Mesendoderm (in vitro differentiated cells): ENCODE data around the gene MYL4.

Source experiments
- DNase-seq: peaks from one replicate; pipeline ENCODE4 v3.0.0; 2013
- H2AK5ac ChIP-seq: 2 replicates; pipeline ENCODE4 v1.6.1; 2013; ENCODE audit warnings: low read length, inconsistent platforms
- H2BK120ac ChIP-seq: 2 replicates; pipeline ENCODE4 v1.6.1; 2013; ENCODE audit warnings: low read depth, mild to moderate bottlenecking, low read length, moderate library complexity, mixed read lengths
- H2BK15ac ChIP-seq: replicated peaks from 2 replicates; pipeline ENCODE4 v1.6.1; 2013; ENCODE audit warnings: low read depth, mild to moderate bottlenecking, moderate library complexity
- H2BK5ac ChIP-seq: 2 replicates; pipeline ENCODE4 v1.6.1; 2013; ENCODE audit warnings: low read length, inconsistent platforms
- H3K18ac ChIP-seq: 2 replicates; pipeline ENCODE4 v1.6.1; 2013; ENCODE audit warnings: mild to moderate bottlenecking, low read length, mixed read lengths
- H3K23ac ChIP-seq: one replicate; pipeline ENCODE4 v1.6.1; 2013; ENCODE audit warnings: low read length
- H3K27ac ChIP-seq: 2 replicates; pipeline ENCODE4 v1.5.1; 2013; ENCODE audit warnings: low read depth, mild to moderate bottlenecking, inconsistent platforms, low read length, moderate library complexity
- H3K27me3 ChIP-seq: 2 replicates; pipeline ENCODE4 v1.6.1; 2013; ENCODE audit warnings: low read length, control low read depth, mild to moderate bottlenecking, inconsistent platforms; ENCODE audit not compliant: insufficient read depth, poor library complexity
- H3K36me3 ChIP-seq: 2 replicates; pipeline ENCODE4 v1.6.1; 2013; ENCODE audit warnings: low read length, inconsistent platforms; ENCODE audit not compliant: control insufficient read depth, insufficient read depth
- H3K4ac ChIP-seq: one replicate; pipeline ENCODE4 v1.6.1; 2013; ENCODE audit warnings: low read depth, mild to moderate bottlenecking, low read length, moderate library complexity
- H3K4me1 ChIP-seq: 2 replicates; pipeline ENCODE4 v1.6.1; 2013; ENCODE audit warnings: low read depth, low read length, inconsistent platforms; ENCODE audit not compliant: control insufficient read depth
- H3K4me2 ChIP-seq: 2 replicates; pipeline ENCODE4 v1.6.1; 2013; ENCODE audit warnings: low read length
- H3K4me3 ChIP-seq: 2 replicates; pipeline ENCODE4 v1.5.1; 2013; ENCODE audit warnings: mild to moderate bottlenecking, low read length
- H3K56ac ChIP-seq: one replicate; pipeline ENCODE4 v1.6.1; 2013; ENCODE audit warnings: low read length
- H3K79me1 ChIP-seq: 2 replicates; pipeline ENCODE4 v1.6.1; 2013; ENCODE audit warnings: low read length, inconsistent platforms
- H3K79me2 ChIP-seq: 2 replicates; pipeline ENCODE4 v1.6.1; 2013; ENCODE audit warnings: mild to moderate bottlenecking, low read length; ENCODE audit not compliant: control insufficient read depth, insufficient read depth
- H3K9ac ChIP-seq: 2 replicates; pipeline ENCODE4 v1.6.1; 2013; ENCODE audit warnings: low read length, inconsistent platforms
- H4K5ac ChIP-seq: one replicate; pipeline ENCODE4 v1.6.1; 2013; ENCODE audit warnings: low read length
- H4K8ac ChIP-seq: one replicate; pipeline ENCODE4 v1.6.1; 2013; ENCODE audit warnings: low read depth, mild to moderate bottlenecking, control low read depth, low read length, moderate library complexity
- WGBS: extraction: QIAGEN DNeasy Blood & Tissue Kit; methylation state at CpG from one replicate; pipeline ENCODE4 v1.1.7; 2013; ENCODE audit warnings: low lambda C conversion rate, missing lambda C conversion rate; ENCODE audit not compliant: insufficient coverage; ENCODE audit errors: extremely low coverage; 5-methylcytosine and 5-hydroxymethylcytosine counted together

MYL4 gene

GRCh38 chr17:47193931-47194511, 15.1 kb upstream of the MYL4 start:
- no peaks in the 10 kb centered on the region for H3K4me1 ChIP-seq
- H4K8ac ChIP-seq, result no peak overlapping the region
- no peak overlapping the region for H2BK15ac ChIP-seq
- no peak overlapping the region for H2BK5ac ChIP-seq
- H3K4me3 ChIP-seq, result no peak overlapping the region
- H3K27me3 ChIP-seq, result no peaks in the 10 kb centered on the region
- no peak overlapping the region for H3K9ac ChIP-seq
- H3K23ac ChIP-seq, result no peak overlapping the region
- no peak overlapping the region for H4K5ac ChIP-seq
- no peaks in the 10 kb centered on the region for H3K36me3 ChIP-seq
- no peak overlapping the region for H3K56ac ChIP-seq
- no peaks in the 10 kb centered on the region for H3K79me2 ChIP-seq
- peak; percentile 6 for DNase-seq
- no peak overlapping the region for H3K18ac ChIP-seq
- H3K4ac ChIP-seq, result no peak overlapping the region
- H2AK5ac ChIP-seq, result no peak overlapping the region
- no peak overlapping the region for H3K4me2 ChIP-seq
- no CpG with 5 or more reads among the region's 4 CpGs for WGBS
- no peak overlapping the region for H3K27ac ChIP-seq
- H2BK120ac ChIP-seq, result no peak overlapping the region
- H3K79me1 ChIP-seq, result no peaks in the 10 kb centered on the region

- Histone ChIP-seq H3K4ac (no peak overlapping the region), H2BK120ac (no peak overlapping the region), H3K27me3 (no peaks in the 10 kb centered on the region), H3K4me3 (no peak overlapping the region), H3K27ac (no peak overlapping the region), H3K23ac (no peak overlapping the region), H3K36me3 (no peaks in the 10 kb centered on the region), H2BK5ac (no peak overlapping the region), H3K79me2 (no peaks in the 10 kb centered on the region), H3K9ac (no peak overlapping the region), H3K56ac (no peak overlapping the region), H3K4me2 (no peak overlapping the region), H2BK15ac (no peak overlapping the region), H3K4me1 (no peaks in the 10 kb centered on the region), H3K18ac (no peak overlapping the region), H3K79me1 (no peaks in the 10 kb centered on the region), H4K5ac (no peak overlapping the region), H4K8ac (no peak overlapping the region), H2AK5ac (no peak overlapping the region)
- DNase-seq, result peak; percentile 15
These were observed 11.3 kb upstream of the MYL4 start for GRCh38 chr17:47197821-47198220.

- H3K4me2 ChIP-seq, result no peak overlapping the region
- H3K79me1 ChIP-seq, result no peaks in the 10 kb centered on the region
- H3K4ac ChIP-seq, result no peak overlapping the region
- H4K5ac ChIP-seq, result no peak overlapping the region
- no peak overlapping the region for H2BK5ac ChIP-seq
- DNase-seq, result no peak
- H3K4me3 ChIP-seq, result no peak overlapping the region
- no peaks in the 10 kb centered on the region for H3K79me2 ChIP-seq
- no peak overlapping the region for H2BK120ac ChIP-seq
- no peak overlapping the region for H2BK15ac ChIP-seq
- no peak overlapping the region for H4K8ac ChIP-seq
- H3K9ac ChIP-seq, result no peak overlapping the region
- no peak overlapping the region for H3K56ac ChIP-seq
- no peaks in the 10 kb centered on the region for H3K27me3 ChIP-seq
- H3K27ac ChIP-seq, result no peak overlapping the region
- no peaks in the 10 kb centered on the region for H3K4me1 ChIP-seq
- H2AK5ac ChIP-seq, result no peak overlapping the region
- no peak overlapping the region for H3K18ac ChIP-seq
- no peaks in the 10 kb centered on the region for H3K36me3 ChIP-seq
- no CpG with 5 or more reads among the region's 8 CpGs for WGBS
- H3K23ac ChIP-seq, result no peak overlapping the region
These were observed 9.4 kb upstream of the MYL4 start for GRCh38 chr17:47199627-47200324.

- no peaks in the 10 kb centered on the region for H3K27me3 ChIP-seq
- no CpG with 5 or more reads among the region's 4 CpGs for WGBS
- H3K79me1 ChIP-seq, result no peaks in the 10 kb centered on the region
- no peak overlapping the region for H3K4ac ChIP-seq
- H3K4me2 ChIP-seq, result no peak overlapping the region
- H3K18ac ChIP-seq, result no peak overlapping the region
- no peak overlapping the region for H3K4me3 ChIP-seq
- no peak overlapping the region for H3K9ac ChIP-seq
- no peak overlapping the region for H2BK5ac ChIP-seq
- no peak overlapping the region for H2BK15ac ChIP-seq
- H3K27ac ChIP-seq, result no peak overlapping the region
- H3K4me1 ChIP-seq, result no peaks in the 10 kb centered on the region
- no peak overlapping the region for H2BK120ac ChIP-seq
- H4K5ac ChIP-seq, result no peak overlapping the region
- no peak overlapping the region for H3K23ac ChIP-seq
- H2AK5ac ChIP-seq, result no peak overlapping the region
- no peak overlapping the region for H3K56ac ChIP-seq
- DNase-seq, result no peak
- no peaks in the 10 kb centered on the region for H3K36me3 ChIP-seq
- H4K8ac ChIP-seq, result no peak overlapping the region
- no peaks in the 10 kb centered on the region for H3K79me2 ChIP-seq
These were observed 8.9 kb upstream of the MYL4 start for GRCh38 chr17:47200325-47200664.

- WGBS, result no CpG with 5 or more reads among the region's 4 CpGs
- Histone ChIP-seq H3K4me1 (peaks cover 2% of the 10 kb centered on the region), H3K4me3 (no peak overlapping the region), H3K79me1 (no peaks in the 10 kb centered on the region), H2BK5ac (no peak overlapping the region), H4K5ac (no peak overlapping the region), H3K4me2 (no peak overlapping the region), H3K9ac (no peak overlapping the region), H4K8ac (no peak overlapping the region), H3K23ac (no peak overlapping the region), H2BK120ac (no peak overlapping the region), H3K27me3 (no peaks in the 10 kb centered on the region), H2BK15ac (no peak overlapping the region), H3K79me2 (no peaks in the 10 kb centered on the region), H2AK5ac (no peak overlapping the region), H3K4ac (no peak overlapping the region), H3K18ac (no peak overlapping the region), H3K56ac (no peak overlapping the region), H3K36me3 (no peaks in the 10 kb centered on the region), H3K27ac (no peak overlapping the region)
- DNase-seq, result no peak
These were observed 8.0 kb upstream of the MYL4 start for GRCh38 chr17:47201166-47201565.
